Measurements from ENCODE around the gene SDSL.

The SDSL gene

GRCh38 chr12:113462998-113463745 is 41.0 kb downstream of the SDSL start:
- H3K9me2 ChIP-seq (replicated peaks; ENCODE audit: low read depth, low read length): no peaks in the 10 kb centered on the region
- TF ChIP-seq CTCF (conservative IDR thresholded peaks at IDR 0.05; ENCODE audit: low read length) (no peak), EZH2phosphoT487 (IDR thresholded peaks at IDR 0.05; ENCODE audit: borderline replicate concordance) (no peak)
- H3K9ac ChIP-seq (ENCODE audit: low read depth, low read length, poor library complexity, severe bottlenecking): no peak overlapping the region
- no peak overlapping the region for H2AFZ ChIP-seq (ENCODE audit: low read length)
- H3K4me2 ChIP-seq (ENCODE audit: low read depth, low read length, poor library complexity, severe bottlenecking): no peak overlapping the region
- no peaks in the 10 kb centered on the region for H3K27me3 ChIP-seq (ENCODE audit: insufficient read depth, low read length, poor library complexity, severe bottlenecking)
- H3F3A ChIP-seq (ENCODE audit: low read depth): no peaks in the 10 kb centered on the region
- no peak overlapping the region for H3K4me3 ChIP-seq (ENCODE audit: low read length, poor library complexity, severe bottlenecking)
- peaks cover 3% of the 10 kb centered on the region for H4K20me1 ChIP-seq (ENCODE audit: insufficient read depth, low read length, poor library complexity, severe bottlenecking)
- H3K36me3 ChIP-seq (ENCODE audit: insufficient read depth, low read length): no peaks in the 10 kb centered on the region
- H3K79me2 ChIP-seq (ENCODE audit: insufficient read depth, low read length): no peaks in the 10 kb centered on the region
- H3K9me3 ChIP-seq (ENCODE audit: insufficient read depth, low read depth, low read length): no peaks in the 10 kb centered on the region
- no peaks in the 10 kb centered on the region for H3K4me1 ChIP-seq (ENCODE audit: insufficient read depth, low read length, poor library complexity, severe bottlenecking)

DNA sequence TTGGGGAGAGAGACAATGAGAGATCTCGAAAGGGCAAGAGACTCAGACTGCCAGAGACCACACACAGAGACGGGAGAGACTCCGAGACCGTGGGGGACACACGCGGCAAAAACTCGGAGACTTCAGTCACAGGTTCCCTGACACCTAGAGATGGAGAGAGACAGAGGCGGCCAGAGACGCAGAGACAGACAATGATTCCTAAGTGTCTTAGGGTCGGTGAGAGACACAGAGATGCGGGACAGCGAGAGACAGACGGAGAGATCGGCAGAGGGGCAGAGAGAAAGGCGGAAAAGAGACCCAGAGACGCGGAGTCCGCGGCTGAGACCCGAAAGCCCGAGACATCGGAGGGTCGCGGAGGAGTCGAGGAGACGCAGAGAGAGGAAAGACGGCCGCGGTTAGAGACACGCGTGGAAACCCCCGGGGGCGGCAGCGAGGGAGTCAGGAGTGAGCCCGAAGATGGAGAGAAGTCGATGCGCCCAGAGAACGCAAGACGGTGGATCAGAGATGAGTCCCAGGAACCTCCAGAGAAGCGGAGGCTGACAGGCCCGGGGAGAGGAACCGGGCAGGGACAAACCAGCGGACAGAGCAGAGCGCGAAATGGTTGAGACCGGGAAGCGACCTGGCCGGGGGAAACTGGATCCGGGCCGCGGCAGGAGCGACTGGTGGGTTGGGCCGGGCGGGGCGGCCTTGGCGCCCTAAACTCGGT is 41.7 kb downstream of the SDSL start:
- H3K9me2 ChIP-seq (replicated peaks; ENCODE audit: low read depth, low read length): no peaks in the 10 kb centered on the region
- H3K9ac ChIP-seq (ENCODE audit: low read depth, low read length, poor library complexity, severe bottlenecking): no peak overlapping the region
- peaks cover 3% of the 10 kb centered on the region for H4K20me1 ChIP-seq (ENCODE audit: insufficient read depth, low read length, poor library complexity, severe bottlenecking)
- H3K9me3 ChIP-seq (ENCODE audit: insufficient read depth, low read depth, low read length): no peaks in the 10 kb centered on the region
- H3K4me3 ChIP-seq (ENCODE audit: low read length, poor library complexity, severe bottlenecking): no peak overlapping the region
- H3K4me2 ChIP-seq (ENCODE audit: low read depth, low read length, poor library complexity, severe bottlenecking): no peak overlapping the region
- TF ChIP-seq CTCF (conservative IDR thresholded peaks at IDR 0.05; ENCODE audit: low read length) (no peak), EZH2phosphoT487 (IDR thresholded peaks at IDR 0.05; ENCODE audit: borderline replicate concordance) (no peak)
- no peaks in the 10 kb centered on the region for H3K4me1 ChIP-seq (ENCODE audit: insufficient read depth, low read length, poor library complexity, severe bottlenecking)
- H3K36me3 ChIP-seq (ENCODE audit: insufficient read depth, low read length): no peaks in the 10 kb centered on the region
- H3F3A ChIP-seq (ENCODE audit: low read depth): no peaks in the 10 kb centered on the region
- no peak overlapping the region for H2AFZ ChIP-seq (ENCODE audit: low read length)
- H3K79me2 ChIP-seq (ENCODE audit: insufficient read depth, low read length): no peaks in the 10 kb centered on the region
- H3K27me3 ChIP-seq (ENCODE audit: insufficient read depth, low read length, poor library complexity, severe bottlenecking): no peaks in the 10 kb centered on the region

- no peak overlapping the region for H2AFZ ChIP-seq (ENCODE audit: low read length)
- H3K4me2 ChIP-seq (ENCODE audit: low read depth, low read length, poor library complexity, severe bottlenecking): no peak overlapping the region
- no peaks in the 10 kb centered on the region for H3K9me2 ChIP-seq (replicated peaks; ENCODE audit: low read depth, low read length)
- H4K20me1 ChIP-seq (ENCODE audit: insufficient read depth, low read length, poor library complexity, severe bottlenecking): peaks cover 3% of the 10 kb centered on the region
- H3K79me2 ChIP-seq (ENCODE audit: insufficient read depth, low read length): no peaks in the 10 kb centered on the region
- no peaks in the 10 kb centered on the region for H3F3A ChIP-seq (ENCODE audit: low read depth)
- H3K36me3 ChIP-seq (ENCODE audit: insufficient read depth, low read length): no peaks in the 10 kb centered on the region
- H3K9me3 ChIP-seq (ENCODE audit: insufficient read depth, low read depth, low read length): no peaks in the 10 kb centered on the region
- no peak for TF ChIP-seq CTCF (conservative IDR thresholded peaks at IDR 0.05; ENCODE audit: low read length)
- no peak overlapping the region for H3K9ac ChIP-seq (ENCODE audit: low read depth, low read length, poor library complexity, severe bottlenecking)
- H3K27me3 ChIP-seq (ENCODE audit: insufficient read depth, low read length, poor library complexity, severe bottlenecking): no peaks in the 10 kb centered on the region
- H3K4me1 ChIP-seq (ENCODE audit: insufficient read depth, low read length, poor library complexity, severe bottlenecking): no peaks in the 10 kb centered on the region
- no peak overlapping the region for H3K4me3 ChIP-seq (ENCODE audit: low read length, poor library complexity, severe bottlenecking)
These were observed 42.2 kb downstream of the SDSL start for GRCh38 chr12:113464452-113464775.

Measured in Loucy (cell line).